ENCODE results near the gene PPP2CA. TPM values are rescaled to one million over a fixed set of nuclear protein-coding genes. Genes with fewer than 3 reads are reported as not detected.

Gene PPP2CA
- total and polyA plus RNA-seq, 2 of the 4 experiments (the other 2 are of a cell fraction): 70.6 to 73.6 TPM

DNA sequence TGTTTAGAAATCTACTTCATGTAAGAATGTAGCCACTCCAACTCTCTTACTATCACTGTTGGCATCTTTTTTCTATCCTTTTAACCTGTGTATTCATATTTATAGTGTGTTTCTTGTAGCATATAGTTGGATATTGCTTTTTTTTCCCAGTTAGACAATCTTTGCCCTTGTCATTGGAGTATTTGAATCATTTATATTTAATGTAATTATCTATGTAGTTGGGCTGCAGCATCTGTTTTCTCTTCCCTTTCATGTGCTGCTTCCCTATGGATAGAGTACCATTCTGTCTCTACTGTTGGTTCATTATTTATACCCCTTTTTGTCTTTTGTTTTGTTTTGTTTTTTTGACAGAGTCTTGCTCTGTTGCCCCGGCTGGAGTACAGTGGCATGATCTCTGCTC is 45.2 kb upstream of the PPP2CA start:
- CTCF ChIA-PET: no interaction called here

More for the DNA sequence above, 45.2 kb upstream of the PPP2CA start:
- no peak overlapping the region for H4K8ac ChIP-seq (ENCODE audit: low read depth in 2 of 2, low read length in 2 of 2)
- dilution Hi-C loops (cut with HindIII; ENCODE audit: low sequenced_read_pairs, unreplicated experiment): no loop called here
- no peak overlapping the region for H3K23ac ChIP-seq (ENCODE audit: low read depth, low read length)
- H3K14ac ChIP-seq (replicated peaks; ENCODE audit: low read depth, low read length): no peak overlapping the region
- no TSS peak for BruUV-seq (replicated peaks)
- no peak overlapping the region for H2AFZ ChIP-seq (replicated peaks; ENCODE audit: low read length, poor library complexity)
- DNase-seq (no peak), ATAC-seq (ENCODE audit: low read depth) (no peak)
- H3K9me1 ChIP-seq (ENCODE audit: insufficient read depth, low read length): no peaks in the 10 kb centered on the region
- no peak overlapping the region for H2BK15ac ChIP-seq (ENCODE audit: low read depth, low read length)
- POLR2A ChIA-PET (ENCODE audit: unreplicated experiment): no interaction called here
- H3K4ac ChIP-seq (ENCODE audit: low read depth, low read length): no peak overlapping the region
- intact Hi-C loops (cut with micrococcal nuclease): no loop called here
- H3K4me3 ChIP-seq (ENCODE audit: insufficient read depth, low read depth, low read length): no peak overlapping the region
- H2BK20ac ChIP-seq (ENCODE audit: low read depth, low read length): no peak overlapping the region
- no peak overlapping the region for H3K9ac ChIP-seq (ENCODE audit: low read depth, low read length)
- no peak overlapping the region for H3K56ac ChIP-seq (ENCODE audit: extremely low read depth, insufficient read depth, low read length)
- H3K4me1 ChIP-seq (ENCODE audit: control insufficient read depth, insufficient read depth, low read length): no peaks in the 10 kb centered on the region
- H3K79me1 ChIP-seq (ENCODE audit: low read depth in 1 of 2, low read length in 2 of 2): no peaks in the 10 kb centered on the region
- H3K18ac ChIP-seq (ENCODE audit: low read depth, low read length): no peak overlapping the region
- H3K27ac ChIP-seq (ENCODE audit: insufficient read depth, low read length): no peak overlapping the region
- H3K27me3 ChIP-seq (ENCODE audit: control insufficient read depth, insufficient read depth, low read length): no peaks in the 10 kb centered on the region; the same call in 1 of the 2 replicates
- H3K36me3 ChIP-seq (ENCODE audit: control insufficient read depth, insufficient read depth, low read length): no peaks in the 10 kb centered on the region
- H3K9me3 ChIP-seq (ENCODE audit: control insufficient read depth, insufficient read depth, low read length): no peaks in the 10 kb centered on the region
- H3K4me2 ChIP-seq (ENCODE audit: low read depth, low read length): no peak overlapping the region
- H2AK9ac ChIP-seq (replicated peaks; ENCODE audit: low read depth, low read length, poor library complexity): no peak overlapping the region
- TF ChIP-seq FOS (IDR thresholded peaks at IDR 0.05; ENCODE audit: low read depth, low read length) (no peak), NFE2L2 (IDR thresholded peaks at IDR 0.05; ENCODE audit: low read depth, low read length) (no peak), BHLHE40 (IDR thresholded peaks at IDR 0.05; ENCODE audit: low read depth, low read length) (no peak), MAZ (IDR thresholded peaks at IDR 0.05; ENCODE audit: borderline replicate concordance, low read depth, low read length) (no peak), MAFK (IDR thresholded peaks at IDR 0.05; ENCODE audit: low read depth, low read length) (no peak), RCOR1 (IDR thresholded peaks at IDR 0.05; ENCODE audit: insufficient replicate concordance, low read length) (no peak), CHD1 (IDR thresholded peaks at IDR 0.05; ENCODE audit: low read depth, low read length) (no peak), RAD21 (IDR thresholded peaks at IDR 0.05; ENCODE audit: low read length) (no peak), USF2 (IDR thresholded peaks at IDR 0.05; ENCODE audit: low read depth, low read length) (no peak), POLR2A (IDR thresholded peaks at IDR 0.05; ENCODE audit: low read depth, low read length) (no peak), RFX5 (IDR thresholded peaks at IDR 0.05; ENCODE audit: low read depth, low read length) (no peak), ELK1 (IDR thresholded peaks at IDR 0.05; ENCODE audit: borderline replicate concordance, low read depth, low read length) (no peak), SMC3 (IDR thresholded peaks at IDR 0.05; ENCODE audit: low read depth, low read length) (no peak), CEBPB (IDR thresholded peaks at IDR 0.05; ENCODE audit: low read depth, low read length) (no peak), MXI1 (IDR thresholded peaks at IDR 0.05; ENCODE audit: borderline replicate concordance, low read depth, low read length) (no peak)
- TF ChIP-seq, protein P1, sequence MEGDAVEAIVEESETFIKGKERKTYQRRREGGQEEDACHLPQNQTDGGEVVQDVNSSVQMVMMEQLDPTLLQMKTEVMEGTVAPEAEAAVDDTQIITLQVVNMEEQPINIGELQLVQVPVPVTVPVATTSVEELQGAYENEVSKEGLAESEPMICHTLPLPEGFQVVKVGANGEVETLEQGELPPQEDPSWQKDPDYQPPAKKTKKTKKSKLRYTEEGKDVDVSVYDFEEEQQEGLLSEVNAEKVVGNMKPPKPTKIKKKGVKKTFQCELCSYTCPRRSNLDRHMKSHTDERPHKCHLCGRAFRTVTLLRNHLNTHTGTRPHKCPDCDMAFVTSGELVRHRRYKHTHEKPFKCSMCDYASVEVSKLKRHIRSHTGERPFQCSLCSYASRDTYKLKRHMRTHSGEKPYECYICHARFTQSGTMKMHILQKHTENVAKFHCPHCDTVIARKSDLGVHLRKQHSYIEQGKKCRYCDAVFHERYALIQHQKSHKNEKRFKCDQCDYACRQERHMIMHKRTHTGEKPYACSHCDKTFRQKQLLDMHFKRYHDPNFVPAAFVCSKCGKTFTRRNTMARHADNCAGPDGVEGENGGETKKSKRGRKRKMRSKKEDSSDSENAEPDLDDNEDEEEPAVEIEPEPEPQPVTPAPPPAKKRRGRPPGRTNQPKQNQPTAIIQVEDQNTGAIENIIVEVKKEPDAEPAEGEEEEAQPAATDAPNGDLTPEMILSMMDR (conservative IDR thresholded peaks at IDR 0.05; ENCODE audit: low read depth, low read length): no peak
- in situ Hi-C loops (cut with MboI; ENCODE audit: low sequenced_read_pairs): no loop called here
- H4K5ac ChIP-seq (ENCODE audit: low read depth, low read length): no peak overlapping the region
- WGBS, 2 experiments (ENCODE audit: extremely low coverage in 2 of 2, insufficient read length in 1 of 2): no CpG with 5 or more reads among the region's 1 CpG
- H4K20me1 ChIP-seq (ENCODE audit: insufficient read depth, low read length): no peaks in the 10 kb centered on the region
- H2BK5ac ChIP-seq (ENCODE audit: low read depth, low read length, poor library complexity, severe bottlenecking): no peak overlapping the region
- no peak overlapping the region for H2AK5ac ChIP-seq (ENCODE audit: low read depth, low read length)
- no peak overlapping the region for H2BK120ac ChIP-seq (ENCODE audit: low read depth, low read length)
- no peak overlapping the region for H4K91ac ChIP-seq (ENCODE audit: insufficient read depth, low read depth, low read length)

All from IMR-90 (cell line).